A549 (cell line): ENCODE data around the gene ZNF627.

Experiments
- CEBPB ChIP-seq, 2 experiments: fragments of >200 bp in 1 of 2; sonication (Bioruptor Twin) in 1 of 2; formaldehyde crosslinking in 1 of 2; IDR thresholded peaks; 2 replicates each; pipeline ENCODE4 v1.6.1; 2012 to 2016
- CHD2 ChIP-seq: fragments of 150-350 bp; IDR thresholded peaks from 2 replicates; pipeline ENCODE4 v1.6.1; 2014; ENCODE audit warnings: low read length; ENCODE audit not compliant: partially characterized antibody
- CTCF ChIP-seq: fragments of >200 bp; sonication (Bioruptor Twin); formaldehyde crosslinking; IDR thresholded peaks from 3 replicates; pipeline ENCODE4 v1.5.1; 2016
- HEYL ChIP-seq: fragments of 250-450 bp; sonication (Bioruptor Pico); IDR thresholded peaks from 2 replicates; pipeline ENCODE4 v1.8.0; 2021; ENCODE audit warnings: mild to moderate bottlenecking, moderate library complexity
- KDM5A ChIP-seq: fragments of 200-600 bp; sonication (generic); IDR thresholded peaks from 2 replicates; pipeline ENCODE4 v1.6.1; 2016; ENCODE audit warnings: antibody characterized with exemption, mild to moderate bottlenecking
- NPAS2 ChIP-seq: fragments of 250-450 bp; sonication (Bioruptor Pico); IDR thresholded peaks from 2 replicates; pipeline ENCODE4 v1.8.0; 2022; ENCODE audit warnings: mild to moderate bottlenecking, moderate library complexity, borderline replicate concordance
- PHF8 ChIP-seq: fragments of 200-600 bp; sonication (generic); IDR thresholded peaks from 2 replicates; pipeline ENCODE4 v1.6.1; 2016; ENCODE audit warnings: low read depth, mild to moderate bottlenecking, antibody characterized with exemption, moderate library complexity, borderline replicate concordance
- POLR2A ChIP-seq: IDR thresholded peaks from 2 replicates; pipeline ENCODE4 v1.6.1; 2012; ENCODE audit warnings: mild to moderate bottlenecking, low read length
- ZSCAN20 ChIP-seq: fragments of 250-450 bp; sonication (Bioruptor Pico); IDR thresholded peaks from 2 replicates; pipeline ENCODE4 v1.8.0; 2022; ENCODE audit warnings: mild to moderate bottlenecking, moderate library complexity
- TF ChIP-seq, protein P1 (sequence below): fragments of 200-600 bp; sonication (generic); IDR thresholded peaks from 2 replicates; pipeline ENCODE4 v1.6.1; 2016; ENCODE audit warnings: antibody characterized with exemption, mild to moderate bottlenecking, moderate library complexity

DNA sequence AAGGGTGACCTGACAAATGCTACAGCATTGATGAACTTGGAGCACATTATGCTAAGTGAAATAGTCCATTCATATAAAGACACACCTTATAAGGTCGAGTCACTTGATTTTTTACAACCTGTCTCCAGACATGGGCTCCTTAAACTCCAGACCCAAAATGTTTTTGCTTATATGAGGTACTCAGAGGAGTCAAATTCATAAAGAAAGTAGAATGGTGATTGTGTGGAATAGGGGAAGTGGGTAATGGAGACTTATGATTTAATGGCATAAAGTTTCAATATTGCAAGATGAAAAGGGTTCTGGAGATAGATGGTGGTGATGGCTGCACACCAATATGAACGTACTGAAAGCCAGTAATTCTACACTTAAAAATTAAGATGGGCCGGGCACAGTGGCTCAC, 59.3 kb downstream of the ZNF627 start:
- TF ChIP-seq CHD2 (no peak), NPAS2 (CRISPR knock-in tag) (no peak), POLR2A (no peak), CTCF (no peak), HEYL (CRISPR knock-in tag) (no peak), CEBPB (IDR thresholded peaks at IDR 0.05) (no peak), PHF8 (no peak), ZSCAN20 (CRISPR knock-in tag) (no peak), KDM5A (no peak)
- TF ChIP-seq, protein P1, sequence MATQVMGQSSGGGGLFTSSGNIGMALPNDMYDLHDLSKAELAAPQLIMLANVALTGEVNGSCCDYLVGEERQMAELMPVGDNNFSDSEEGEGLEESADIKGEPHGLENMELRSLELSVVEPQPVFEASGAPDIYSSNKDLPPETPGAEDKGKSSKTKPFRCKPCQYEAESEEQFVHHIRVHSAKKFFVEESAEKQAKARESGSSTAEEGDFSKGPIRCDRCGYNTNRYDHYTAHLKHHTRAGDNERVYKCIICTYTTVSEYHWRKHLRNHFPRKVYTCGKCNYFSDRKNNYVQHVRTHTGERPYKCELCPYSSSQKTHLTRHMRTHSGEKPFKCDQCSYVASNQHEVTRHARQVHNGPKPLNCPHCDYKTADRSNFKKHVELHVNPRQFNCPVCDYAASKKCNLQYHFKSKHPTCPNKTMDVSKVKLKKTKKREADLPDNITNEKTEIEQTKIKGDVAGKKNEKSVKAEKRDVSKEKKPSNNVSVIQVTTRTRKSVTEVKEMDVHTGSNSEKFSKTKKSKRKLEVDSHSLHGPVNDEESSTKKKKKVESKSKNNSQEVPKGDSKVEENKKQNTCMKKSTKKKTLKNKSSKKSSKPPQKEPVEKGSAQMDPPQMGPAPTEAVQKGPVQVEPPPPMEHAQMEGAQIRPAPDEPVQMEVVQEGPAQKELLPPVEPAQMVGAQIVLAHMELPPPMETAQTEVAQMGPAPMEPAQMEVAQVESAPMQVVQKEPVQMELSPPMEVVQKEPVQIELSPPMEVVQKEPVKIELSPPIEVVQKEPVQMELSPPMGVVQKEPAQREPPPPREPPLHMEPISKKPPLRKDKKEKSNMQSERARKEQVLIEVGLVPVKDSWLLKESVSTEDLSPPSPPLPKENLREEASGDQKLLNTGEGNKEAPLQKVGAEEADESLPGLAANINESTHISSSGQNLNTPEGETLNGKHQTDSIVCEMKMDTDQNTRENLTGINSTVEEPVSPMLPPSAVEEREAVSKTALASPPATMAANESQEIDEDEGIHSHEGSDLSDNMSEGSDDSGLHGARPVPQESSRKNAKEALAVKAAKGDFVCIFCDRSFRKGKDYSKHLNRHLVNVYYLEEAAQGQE = no peak
